WTC11 (cell line): ENCODE measurements around the gene VPS4B.

Experiments used
- TF ChIP-seq, protein P1 (sequence below): sonication (generic); formaldehyde crosslinking; IDR thresholded peaks from 2 replicates; pipeline ENCODE4 v1.8.0; 2023; ENCODE audit warnings: missing genetic modification reagents
- TF ChIP-seq, protein P2 (sequence below): fragments of 200-600 bp; IDR thresholded peaks from 2 replicates; pipeline ENCODE4 v1.8.0; 2022; ENCODE audit warnings: antibody characterized with exemption

DNA sequence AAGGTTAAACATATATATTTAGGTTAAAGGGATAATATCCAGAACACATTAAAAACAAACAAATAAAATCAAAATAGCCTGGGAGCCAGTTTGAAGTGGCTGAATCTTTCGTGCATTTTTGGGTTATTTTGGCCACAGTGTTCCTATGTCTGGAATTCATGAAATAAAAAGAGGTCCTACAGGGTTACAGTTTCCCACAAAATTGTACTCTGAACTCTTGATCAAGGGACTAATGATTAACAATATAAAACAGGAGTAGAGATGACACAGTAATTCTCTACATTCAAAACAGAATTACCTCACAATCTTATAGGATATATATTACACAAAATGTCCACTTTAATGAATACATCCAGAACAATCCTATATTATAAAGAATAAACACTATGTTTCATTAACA, 24.9 kb downstream of the VPS4B start:
- TF ChIP-seq, protein P1, sequence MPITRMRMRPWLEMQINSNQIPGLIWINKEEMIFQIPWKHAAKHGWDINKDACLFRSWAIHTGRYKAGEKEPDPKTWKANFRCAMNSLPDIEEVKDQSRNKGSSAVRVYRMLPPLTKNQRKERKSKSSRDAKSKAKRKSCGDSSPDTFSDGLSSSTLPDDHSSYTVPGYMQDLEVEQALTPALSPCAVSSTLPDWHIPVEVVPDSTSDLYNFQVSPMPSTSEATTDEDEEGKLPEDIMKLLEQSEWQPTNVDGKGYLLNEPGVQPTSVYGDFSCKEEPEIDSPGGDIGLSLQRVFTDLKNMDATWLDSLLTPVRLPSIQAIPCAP (CRISPR knock-in tag) = no peak
- TF ChIP-seq, protein P2, sequence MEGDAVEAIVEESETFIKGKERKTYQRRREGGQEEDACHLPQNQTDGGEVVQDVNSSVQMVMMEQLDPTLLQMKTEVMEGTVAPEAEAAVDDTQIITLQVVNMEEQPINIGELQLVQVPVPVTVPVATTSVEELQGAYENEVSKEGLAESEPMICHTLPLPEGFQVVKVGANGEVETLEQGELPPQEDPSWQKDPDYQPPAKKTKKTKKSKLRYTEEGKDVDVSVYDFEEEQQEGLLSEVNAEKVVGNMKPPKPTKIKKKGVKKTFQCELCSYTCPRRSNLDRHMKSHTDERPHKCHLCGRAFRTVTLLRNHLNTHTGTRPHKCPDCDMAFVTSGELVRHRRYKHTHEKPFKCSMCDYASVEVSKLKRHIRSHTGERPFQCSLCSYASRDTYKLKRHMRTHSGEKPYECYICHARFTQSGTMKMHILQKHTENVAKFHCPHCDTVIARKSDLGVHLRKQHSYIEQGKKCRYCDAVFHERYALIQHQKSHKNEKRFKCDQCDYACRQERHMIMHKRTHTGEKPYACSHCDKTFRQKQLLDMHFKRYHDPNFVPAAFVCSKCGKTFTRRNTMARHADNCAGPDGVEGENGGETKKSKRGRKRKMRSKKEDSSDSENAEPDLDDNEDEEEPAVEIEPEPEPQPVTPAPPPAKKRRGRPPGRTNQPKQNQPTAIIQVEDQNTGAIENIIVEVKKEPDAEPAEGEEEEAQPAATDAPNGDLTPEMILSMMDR = no peak
